GM12891 (cell line): Measurements from ENCODE around the gene SMG1.

ENCODE experiments used
- POLR2A ChIP-seq: IDR thresholded peaks from 2 replicates; pipeline ENCODE4 v1.6.1; 2011; ENCODE audit warnings: low read depth, low read length, control low read depth
- SPI1 ChIP-seq: IDR thresholded peaks from 2 replicates; pipeline ENCODE4 v1.6.1; 2011; ENCODE audit warnings: low read depth, low read length, control low read depth

DNA sequence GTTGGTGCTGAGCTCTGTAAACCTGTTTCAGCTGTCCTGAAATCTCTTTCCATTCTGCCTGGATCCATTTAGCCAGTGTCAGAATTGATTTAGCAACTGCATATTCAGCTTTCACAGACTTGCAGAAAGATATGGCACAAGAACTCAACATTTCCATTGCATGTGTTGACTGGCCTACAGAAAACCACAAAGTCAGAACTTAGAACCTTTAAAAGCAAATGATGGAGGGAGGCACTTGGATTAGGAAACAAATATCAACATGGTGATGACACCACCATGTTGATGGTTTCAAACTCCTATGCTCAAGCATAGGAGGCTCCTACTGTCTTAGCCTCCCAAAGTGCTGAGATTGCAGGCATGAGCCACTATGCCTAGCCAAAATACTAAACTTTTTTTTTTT, 72.5 kb downstream of the SMG1 start:
- TF ChIP-seq SPI1, result no peak
- TF ChIP-seq POLR2A, result no peak
